ENCODE results near the gene VIPR2. TPM values are rescaled to one million over a fixed set of nuclear protein-coding genes. Genes with fewer than 3 reads are reported as not detected.

VIPR2 gene
- total RNA-seq, 1 donor: not detected

DNA sequence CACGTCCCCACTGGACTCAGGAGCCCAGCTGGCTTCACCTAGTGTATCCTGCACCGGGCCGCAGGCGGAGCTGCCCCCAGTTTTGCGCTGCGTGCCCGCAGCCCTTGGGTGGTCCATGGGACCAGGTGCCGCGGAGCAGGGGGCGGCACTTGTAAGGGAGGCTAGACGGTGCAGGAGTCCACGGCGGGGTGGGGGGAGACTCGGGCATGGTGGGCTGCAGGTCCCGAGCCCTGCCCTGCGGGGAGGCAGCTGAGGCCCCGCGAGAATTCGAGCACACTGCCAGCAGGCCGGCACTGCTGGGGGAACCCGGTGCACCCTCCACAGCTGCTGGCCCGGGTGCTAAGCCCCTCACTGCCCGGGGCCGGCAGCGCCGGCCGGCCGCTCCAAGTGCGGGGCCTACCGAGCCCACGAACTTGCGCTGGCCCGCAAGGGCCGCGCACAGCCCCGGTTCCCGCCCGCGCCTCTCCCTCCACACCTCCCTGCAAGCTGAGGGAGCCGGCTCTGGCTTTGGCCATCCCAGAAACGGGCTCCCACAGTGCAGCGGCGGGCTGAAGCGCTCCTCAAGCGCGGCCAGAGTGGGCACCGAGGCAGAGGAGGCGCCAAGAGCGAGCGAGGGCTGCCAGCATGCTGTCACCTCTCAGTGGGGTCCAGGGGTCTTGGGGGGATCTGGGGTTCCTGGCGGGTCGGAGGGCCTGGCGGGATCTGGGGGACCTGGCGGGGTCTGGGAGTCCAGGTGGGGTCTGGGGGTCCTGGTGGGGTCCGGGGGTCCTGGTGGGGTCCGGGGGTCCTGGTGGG, 81.4 kb downstream of the VIPR2 start:
- no peak for DNase-seq (ENCODE audit: low read depth)
- TF ChIP-seq, protein P1, sequence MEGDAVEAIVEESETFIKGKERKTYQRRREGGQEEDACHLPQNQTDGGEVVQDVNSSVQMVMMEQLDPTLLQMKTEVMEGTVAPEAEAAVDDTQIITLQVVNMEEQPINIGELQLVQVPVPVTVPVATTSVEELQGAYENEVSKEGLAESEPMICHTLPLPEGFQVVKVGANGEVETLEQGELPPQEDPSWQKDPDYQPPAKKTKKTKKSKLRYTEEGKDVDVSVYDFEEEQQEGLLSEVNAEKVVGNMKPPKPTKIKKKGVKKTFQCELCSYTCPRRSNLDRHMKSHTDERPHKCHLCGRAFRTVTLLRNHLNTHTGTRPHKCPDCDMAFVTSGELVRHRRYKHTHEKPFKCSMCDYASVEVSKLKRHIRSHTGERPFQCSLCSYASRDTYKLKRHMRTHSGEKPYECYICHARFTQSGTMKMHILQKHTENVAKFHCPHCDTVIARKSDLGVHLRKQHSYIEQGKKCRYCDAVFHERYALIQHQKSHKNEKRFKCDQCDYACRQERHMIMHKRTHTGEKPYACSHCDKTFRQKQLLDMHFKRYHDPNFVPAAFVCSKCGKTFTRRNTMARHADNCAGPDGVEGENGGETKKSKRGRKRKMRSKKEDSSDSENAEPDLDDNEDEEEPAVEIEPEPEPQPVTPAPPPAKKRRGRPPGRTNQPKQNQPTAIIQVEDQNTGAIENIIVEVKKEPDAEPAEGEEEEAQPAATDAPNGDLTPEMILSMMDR (IDR thresholded peaks at IDR 0.05; ENCODE audit: insufficient read depth, low read depth, low read length): no peak
- no peak overlapping the region for H3K4me3 ChIP-seq (ENCODE audit: low read depth, low read length)

DNA sequence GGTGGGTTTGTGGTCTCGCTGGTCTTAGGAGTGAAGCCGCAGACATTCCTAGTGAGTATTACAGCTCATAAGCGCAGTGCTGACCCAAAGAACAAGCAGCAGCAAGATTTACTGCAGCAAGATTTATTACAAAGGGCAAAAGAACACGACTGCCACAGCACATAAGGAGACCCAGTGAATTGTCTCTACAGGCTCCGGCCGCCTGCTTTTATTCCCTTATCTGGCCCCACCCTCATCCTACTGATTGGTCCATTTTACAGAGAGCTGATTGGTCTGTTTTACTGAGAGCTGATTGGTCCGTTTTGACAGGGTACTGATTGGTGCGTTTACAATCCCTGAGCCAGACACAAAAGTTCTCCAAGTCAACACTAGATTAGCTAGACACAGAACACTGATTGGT, 82.1 kb downstream of the VIPR2 start:
- no peak for DNase-seq (ENCODE audit: low read depth)
- TF ChIP-seq, protein P1 (IDR thresholded peaks at IDR 0.05; ENCODE audit: insufficient read depth, low read depth, low read length): no peak
- H3K4me3 ChIP-seq (ENCODE audit: low read depth, low read length): no peak overlapping the region

DNA sequence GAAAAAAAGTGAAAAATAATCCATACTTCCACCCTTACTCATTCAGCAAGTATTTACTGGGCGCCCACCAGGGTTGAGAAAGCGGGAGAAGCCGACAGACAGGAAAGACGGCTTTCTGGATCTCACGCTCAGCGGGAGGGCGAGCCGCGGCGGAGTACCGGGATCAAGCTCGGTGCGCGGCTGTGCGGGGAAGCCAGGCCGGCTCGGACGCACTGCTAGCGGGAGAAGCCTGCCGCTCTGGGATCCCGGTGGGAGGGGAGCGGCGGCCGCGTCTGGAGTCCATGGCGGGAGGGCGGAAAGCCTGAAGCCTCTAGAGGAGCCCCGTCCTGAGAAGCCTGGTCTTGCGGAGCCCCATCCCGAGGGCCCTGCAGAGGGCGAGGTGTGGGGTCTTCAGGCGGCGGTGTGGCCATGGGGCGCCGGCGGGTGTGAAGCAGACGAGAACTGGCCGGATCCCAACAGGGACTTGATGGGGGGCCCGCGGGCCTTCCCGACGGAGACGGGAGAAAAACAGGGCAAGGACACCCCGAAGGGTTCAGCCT, 82.9 kb downstream of the VIPR2 start:
- no peak overlapping the region for H3K4me3 ChIP-seq (ENCODE audit: low read depth, low read length)
- DNase-seq (ENCODE audit: low read depth): no peak
- TF ChIP-seq, protein P1 (IDR thresholded peaks at IDR 0.05; ENCODE audit: insufficient read depth, low read depth, low read length): no peak

DNA sequence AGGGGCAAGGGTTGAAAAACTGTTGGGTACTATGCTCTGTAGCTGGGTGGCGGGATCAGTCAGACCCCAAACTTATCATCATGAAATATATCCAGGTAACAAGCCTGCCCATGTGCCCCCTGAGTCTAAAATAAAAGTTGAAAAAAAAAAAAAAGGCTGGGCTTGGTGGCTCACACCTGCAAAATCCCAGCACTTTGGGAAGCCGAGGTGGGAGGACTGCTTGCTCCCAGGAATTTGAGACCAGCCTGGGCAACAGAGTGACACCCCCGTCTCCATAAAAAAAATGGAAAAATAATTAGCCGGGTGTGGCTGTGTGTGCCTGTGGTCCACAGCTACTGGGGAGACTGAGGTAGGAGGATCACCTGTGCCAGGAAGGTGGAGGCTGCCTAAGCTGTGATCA, 83.5 kb downstream of the VIPR2 start:
- no peak overlapping the region for H3K4me3 ChIP-seq (ENCODE audit: low read depth, low read length)
- DNase-seq (ENCODE audit: low read depth): no peak
- TF ChIP-seq, protein P1 (IDR thresholded peaks at IDR 0.05; ENCODE audit: insufficient read depth, low read depth, low read length): no peak

DNA sequence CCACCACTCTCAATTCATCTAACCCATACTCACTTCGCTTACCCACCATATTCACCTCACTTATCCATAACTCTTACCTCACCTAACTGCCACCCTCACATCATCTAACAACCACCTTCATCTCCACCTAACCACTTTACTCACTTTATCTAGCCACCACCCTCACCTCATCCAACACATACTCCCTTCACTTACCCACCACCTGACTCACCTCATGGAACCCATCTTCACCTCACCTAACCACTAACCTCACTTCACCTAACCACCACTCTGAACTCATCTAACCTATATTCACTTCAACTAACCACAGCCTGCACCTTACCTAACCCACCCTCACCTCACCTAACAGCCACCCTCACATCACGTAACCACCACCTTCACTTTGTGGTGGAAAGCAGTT, 84.2 kb downstream of the VIPR2 start:
- DNase-seq (ENCODE audit: low read depth): no peak
- TF ChIP-seq, protein P1 (IDR thresholded peaks at IDR 0.05; ENCODE audit: insufficient read depth, low read depth, low read length): no peak
- no peak overlapping the region for H3K4me3 ChIP-seq (ENCODE audit: low read depth, low read length)

DNA sequence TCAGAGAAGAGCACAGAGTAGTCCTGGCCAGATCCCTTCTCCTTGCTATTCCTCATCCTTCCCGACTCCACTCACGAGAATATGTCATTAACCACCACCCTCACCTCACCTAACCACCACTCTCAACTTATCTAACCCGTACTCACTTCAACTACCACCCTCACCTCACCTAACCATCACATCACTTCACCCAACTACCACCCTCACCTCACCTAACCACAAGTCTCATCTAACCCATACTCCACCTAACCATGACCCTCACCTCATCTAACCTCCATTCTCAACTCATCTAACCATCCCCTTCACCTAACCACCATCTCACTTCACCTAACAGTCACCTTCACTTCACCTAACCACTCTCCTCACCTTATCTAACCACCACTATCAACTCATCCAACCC, 85.0 kb downstream of the VIPR2 start:
- DNase-seq (ENCODE audit: low read depth): no peak
- TF ChIP-seq, protein P1 (IDR thresholded peaks at IDR 0.05; ENCODE audit: insufficient read depth, low read depth, low read length): no peak
- no peak overlapping the region for H3K4me3 ChIP-seq (ENCODE audit: low read depth, low read length)

Data from fibroblast of villous mesenchyme (primary cell).